ENCODE data around the gene CROCC2. TPM values are rescaled to one million over a fixed set of nuclear protein-coding genes. Genes with fewer than 3 reads are reported as not detected.
A peak's percentile ranks its signal among the peaks of the same experiment; 100 is the strongest.

The CROCC2 gene
- polyA plus RNA-seq, 2 of the 4 experiments (the other 2 are of a cell fraction), result not detected

DNA sequence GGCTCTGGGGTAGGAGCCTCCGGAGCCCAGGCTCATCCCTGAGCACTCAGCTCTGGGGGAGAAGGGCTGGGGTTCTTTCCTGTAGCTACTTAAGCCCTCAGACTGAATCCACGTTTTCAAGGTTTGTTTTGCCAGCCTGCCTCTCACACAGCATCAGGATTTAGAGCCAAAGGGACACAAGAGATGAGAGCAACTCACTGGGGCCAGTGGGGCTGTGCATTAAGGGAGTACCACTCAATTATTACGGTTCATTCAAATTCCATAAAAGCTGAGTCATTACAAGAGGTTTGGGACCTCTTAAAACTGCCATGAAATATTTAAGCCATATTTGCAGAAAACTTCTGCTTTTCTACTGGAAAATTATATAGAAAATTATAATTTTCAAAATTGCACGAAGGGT, 75.1 kb downstream of the CROCC2 start:
- H3K9me3 ChIP-seq, result no peaks in the 10 kb centered on the region
- DNase-seq (ENCODE audit: low read depth in 1 of 2, low spot score in 1 of 2), result no peak
- H3K4me2 ChIP-seq, result no peak overlapping the region
- FAIRE-seq, result no peak
- ChIA-PET CTCF (interaction anchor here (1.4 kb wide), 2 partner anchors 8 to 10 kb away, joined by 4 read pairs; no protein-coding TSS in a partner anchor), POLR2A (no interaction called here)
- TF ChIP-seq CEBPB (IDR thresholded peaks at IDR 0.05) (no peak), MAFK (IDR thresholded peaks at IDR 0.05; ENCODE audit: partially characterized antibody) (peak; percentile 21), SREBF2 (IDR thresholded peaks at IDR 0.05) (no peak), NFE2L2 (conservative IDR thresholded peaks at IDR 0.05; ENCODE audit: low read length) (0 out of 2 replicates have a peak, but pooled peaks have one; percentile 18), CHD4 (IDR thresholded peaks at IDR 0.05; ENCODE audit: borderline replicate concordance) (no peak)
- TF ChIP-seq, protein P1, sequence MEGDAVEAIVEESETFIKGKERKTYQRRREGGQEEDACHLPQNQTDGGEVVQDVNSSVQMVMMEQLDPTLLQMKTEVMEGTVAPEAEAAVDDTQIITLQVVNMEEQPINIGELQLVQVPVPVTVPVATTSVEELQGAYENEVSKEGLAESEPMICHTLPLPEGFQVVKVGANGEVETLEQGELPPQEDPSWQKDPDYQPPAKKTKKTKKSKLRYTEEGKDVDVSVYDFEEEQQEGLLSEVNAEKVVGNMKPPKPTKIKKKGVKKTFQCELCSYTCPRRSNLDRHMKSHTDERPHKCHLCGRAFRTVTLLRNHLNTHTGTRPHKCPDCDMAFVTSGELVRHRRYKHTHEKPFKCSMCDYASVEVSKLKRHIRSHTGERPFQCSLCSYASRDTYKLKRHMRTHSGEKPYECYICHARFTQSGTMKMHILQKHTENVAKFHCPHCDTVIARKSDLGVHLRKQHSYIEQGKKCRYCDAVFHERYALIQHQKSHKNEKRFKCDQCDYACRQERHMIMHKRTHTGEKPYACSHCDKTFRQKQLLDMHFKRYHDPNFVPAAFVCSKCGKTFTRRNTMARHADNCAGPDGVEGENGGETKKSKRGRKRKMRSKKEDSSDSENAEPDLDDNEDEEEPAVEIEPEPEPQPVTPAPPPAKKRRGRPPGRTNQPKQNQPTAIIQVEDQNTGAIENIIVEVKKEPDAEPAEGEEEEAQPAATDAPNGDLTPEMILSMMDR (IDR thresholded peaks at IDR 0.05), result no peak
- no peak for ATAC-seq
- H3K27ac ChIP-seq, result no peak overlapping the region
- H3K4me1 ChIP-seq, result peaks cover 12% of the 10 kb centered on the region; the same call in 1 of the 3 replicates
- WGBS (ENCODE audit: missing lambda C conversion rate), result 17% methylated on average over 4 of the region's 4 CpGs
- H3K4me3 ChIP-seq, result no peak overlapping the region

DNA sequence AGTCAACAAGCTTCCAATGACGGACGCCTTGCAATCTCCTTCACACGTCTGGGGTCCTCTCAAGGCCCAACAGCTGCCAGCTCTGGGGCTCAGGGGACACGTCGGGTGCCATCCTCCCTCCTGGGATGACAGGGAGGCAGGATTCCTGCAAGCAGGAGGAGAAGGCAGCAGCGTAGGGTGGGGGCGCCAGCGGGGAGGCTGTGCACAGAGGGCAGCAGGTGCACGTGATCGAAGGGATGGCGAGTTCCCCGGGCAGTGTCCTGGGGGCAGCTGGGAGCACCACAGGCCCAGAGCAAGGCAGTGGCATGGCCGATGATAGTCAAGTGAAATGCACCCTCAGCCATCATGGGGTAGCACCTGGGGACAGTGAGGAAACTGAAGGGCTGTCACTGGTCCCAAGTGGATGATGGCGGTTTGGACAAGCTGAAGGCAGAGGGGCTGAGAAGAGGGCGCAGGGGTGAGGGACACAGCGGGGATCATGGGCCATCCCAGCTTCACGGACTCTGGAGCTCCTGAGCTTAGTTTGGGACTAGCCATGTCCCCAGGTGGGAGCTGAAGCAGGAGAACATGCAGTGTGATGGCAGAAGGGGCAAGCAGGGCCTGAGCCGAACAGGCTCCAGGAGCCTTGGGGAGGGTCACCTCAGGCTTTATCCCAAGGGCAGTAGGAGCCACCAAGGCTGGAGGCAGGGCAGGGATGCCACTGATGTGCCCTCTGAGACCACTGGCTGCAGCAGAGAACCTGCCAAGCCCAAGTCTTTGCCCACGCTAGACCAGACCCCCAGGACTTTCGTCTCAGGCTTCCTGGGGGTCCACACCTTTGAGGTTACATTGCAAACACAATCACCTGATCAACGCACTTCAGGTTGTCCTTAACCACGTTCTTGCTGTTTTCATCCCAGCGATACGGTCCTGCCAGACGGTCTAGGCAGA, 76.0 kb downstream of the CROCC2 start:
- Histone ChIP-seq H3K27ac (no peak overlapping the region), H3K4me2 (no peak overlapping the region), H3K4me3 (no peak overlapping the region), H3K4me1 (peaks cover 20% of the 10 kb centered on the region), H3K9me3 (no peaks in the 10 kb centered on the region)
- ATAC-seq (no peak), DNase-seq (ENCODE audit: low read depth in 1 of 2, low spot score in 1 of 2) (no peak), FAIRE-seq (no peak)
- ChIA-PET POLR2A (no interaction called here), CTCF (interaction anchor here (0.6 to 2.3 kb wide), 9 partner anchors 7 to 76 kb away, joined by 3 to 17 read pairs (median 4); no protein-coding TSS in a partner anchor)
- 76% methylated on average over 25 of the region's 25 CpGs for WGBS (ENCODE audit: missing lambda C conversion rate)
- TF ChIP-seq FOXS1 (CRISPR knock-in tag; IDR thresholded peaks at IDR 0.05) (no peak), FOSL2 (IDR thresholded peaks at IDR 0.05) (no peak), FOSL2 (CRISPR knock-in tag; IDR thresholded peaks at IDR 0.05) (no peak), EHMT2 (IDR thresholded peaks at IDR 0.05; ENCODE audit: low read depth) (no peak)

DNA sequence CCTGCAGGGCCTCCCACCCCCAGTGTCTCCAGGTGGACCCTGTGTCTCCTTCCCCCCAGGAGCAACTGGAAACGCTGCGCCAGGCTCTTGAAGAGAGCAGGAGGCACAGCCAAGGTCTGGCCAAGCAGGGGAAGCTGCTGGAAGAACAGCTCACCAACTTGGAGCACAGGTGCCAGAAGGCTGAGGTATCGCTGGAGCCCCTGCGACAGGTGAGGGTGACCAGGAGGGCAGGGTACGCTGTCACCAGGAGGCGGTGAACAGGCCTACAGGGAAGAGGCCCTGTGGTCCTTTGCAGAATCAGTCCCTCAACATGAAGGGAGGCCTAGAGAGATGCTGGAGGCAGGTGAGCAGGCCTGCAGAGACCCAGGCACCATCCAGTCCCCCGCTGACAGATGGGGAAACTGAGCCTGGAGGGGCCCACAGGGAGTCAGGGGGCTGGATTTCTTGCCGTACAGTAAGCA, 76.7 kb downstream of the CROCC2 start:
- DNase-seq (ENCODE audit: low read depth in 1 of 2, low spot score in 1 of 2), result no peak
- Histone ChIP-seq H3K9me3 (no peaks in the 10 kb centered on the region), H3K27ac (no peak overlapping the region), H3K4me2 (peak overlapping the region; percentile 82), H3K4me1 (peaks cover 27% of the 10 kb centered on the region), H3K4me3 (no peak overlapping the region)
- FAIRE-seq, result no peak
- WGBS (ENCODE audit: missing lambda C conversion rate), result 66% methylated on average over 8 of the region's 8 CpGs
- TF ChIP-seq KDM5A (IDR thresholded peaks at IDR 0.05), result no peak
- TF ChIP-seq, protein P2, sequence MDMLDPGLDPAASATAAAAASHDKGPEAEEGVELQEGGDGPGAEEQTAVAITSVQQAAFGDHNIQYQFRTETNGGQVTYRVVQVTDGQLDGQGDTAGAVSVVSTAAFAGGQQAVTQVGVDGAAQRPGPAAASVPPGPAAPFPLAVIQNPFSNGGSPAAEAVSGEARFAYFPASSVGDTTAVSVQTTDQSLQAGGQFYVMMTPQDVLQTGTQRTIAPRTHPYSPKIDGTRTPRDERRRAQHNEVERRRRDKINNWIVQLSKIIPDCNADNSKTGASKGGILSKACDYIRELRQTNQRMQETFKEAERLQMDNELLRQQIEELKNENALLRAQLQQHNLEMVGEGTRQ (IDR thresholded peaks at IDR 0.05), result no peak
- no peak for TF ChIP-seq NPAS2 (CRISPR knock-in tag; IDR thresholded peaks at IDR 0.05; ENCODE audit: borderline replicate concordance)
- no peak for TF ChIP-seq EHMT2 (IDR thresholded peaks at IDR 0.05; ENCODE audit: low read depth)
- no peak for TF ChIP-seq HOXA7 (CRISPR knock-in tag; IDR thresholded peaks at IDR 0.05)
- ChIA-PET POLR2A (no interaction called here), CTCF (interaction anchor here (0.9 to 2.3 kb wide), 14 partner anchors 9 to 80 kb away, joined by 3 to 17 read pairs (median 4); no protein-coding TSS in a partner anchor)
- ATAC-seq, result peak in 1 of 2 experiments; percentile 7; a peak in 2 of 6 replicates

DNA sequence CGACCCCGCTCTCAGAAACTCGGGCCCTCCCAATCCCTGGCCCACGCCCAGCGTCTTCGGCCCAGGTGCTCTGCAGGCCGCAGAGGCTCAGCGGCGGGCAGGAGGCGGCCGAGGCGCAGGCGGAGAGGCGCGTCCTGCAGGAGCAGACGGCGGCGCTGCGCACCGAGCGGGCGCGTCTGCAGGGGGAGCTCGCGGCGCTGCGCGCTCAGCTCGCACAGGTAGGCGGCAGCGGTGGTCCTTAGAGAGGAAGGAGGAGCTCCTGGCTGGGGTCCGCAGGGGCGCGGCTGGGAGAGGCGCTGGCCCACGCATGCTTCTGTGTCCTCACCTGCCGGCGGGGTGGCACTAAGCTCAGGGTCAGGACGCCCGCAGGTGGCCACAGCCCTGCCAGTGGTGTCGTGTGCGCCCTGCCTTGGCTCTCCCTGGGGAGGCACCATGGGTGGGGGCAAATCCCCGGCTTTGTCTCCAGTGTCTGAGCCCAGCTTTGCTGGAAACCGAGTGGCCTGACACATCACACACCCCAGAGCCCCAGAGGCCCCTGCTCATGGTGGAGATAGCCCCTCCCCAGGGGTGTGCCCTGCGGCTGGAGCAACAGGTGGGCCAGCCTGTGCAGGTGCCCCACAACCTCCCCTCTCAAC, 77.3 kb downstream of the CROCC2 start:
- DNase-seq (ENCODE audit: low read depth in 1 of 2, low spot score in 1 of 2) (peak; percentile 13 to 75), ATAC-seq (peak; percentile 91 to 96), FAIRE-seq (no peak)
- H3K4me1 ChIP-seq, result peaks cover 27% of the 10 kb centered on the region
- WGBS (ENCODE audit: missing lambda C conversion rate), result 8% methylated on average over 19 of the region's 45 CpGs
- ChIA-PET POLR2A (no interaction called here), CTCF (interaction anchor here (0.6 to 2.3 kb wide), 26 partner anchors 8 to 491 kb away, joined by 3 to 17 read pairs (median 4); no protein-coding TSS in a partner anchor)
- 0 out of 3 replicates have a peak overlapping the region, but pooled peaks have one; percentile 26 for H3K4me3 ChIP-seq
- no peaks in the 10 kb centered on the region for H3K9me3 ChIP-seq
- H3K27ac ChIP-seq, result no peak overlapping the region
- peak overlapping the region; percentile 82 for H3K4me2 ChIP-seq
- TF ChIP-seq CEBPB (IDR thresholded peaks at IDR 0.05) (no peak), EHMT2 (IDR thresholded peaks at IDR 0.05; ENCODE audit: low read depth) (no peak), CHD2 (IDR thresholded peaks at IDR 0.05; ENCODE audit: low read length, partially characterized antibody) (no peak), FOSB (CRISPR knock-in tag; IDR thresholded peaks at IDR 0.05) (no peak), ZFP36 (IDR thresholded peaks at IDR 0.05; ENCODE audit: borderline replicate concordance, partially characterized antibody) (no peak), HDAC2 (IDR thresholded peaks at IDR 0.05) (0 out of 2 replicates have a peak, but pooled peaks have one; percentile 61), SMC3 (IDR thresholded peaks at IDR 0.05) (peak; percentile 36; the same call in 1 of the 3 replicates), ZNF302 (CRISPR knock-in tag; IDR thresholded peaks at IDR 0.05) (no peak), NR3C1 (IDR thresholded peaks at IDR 0.05) (no peak)
- TF ChIP-seq, protein P3, sequence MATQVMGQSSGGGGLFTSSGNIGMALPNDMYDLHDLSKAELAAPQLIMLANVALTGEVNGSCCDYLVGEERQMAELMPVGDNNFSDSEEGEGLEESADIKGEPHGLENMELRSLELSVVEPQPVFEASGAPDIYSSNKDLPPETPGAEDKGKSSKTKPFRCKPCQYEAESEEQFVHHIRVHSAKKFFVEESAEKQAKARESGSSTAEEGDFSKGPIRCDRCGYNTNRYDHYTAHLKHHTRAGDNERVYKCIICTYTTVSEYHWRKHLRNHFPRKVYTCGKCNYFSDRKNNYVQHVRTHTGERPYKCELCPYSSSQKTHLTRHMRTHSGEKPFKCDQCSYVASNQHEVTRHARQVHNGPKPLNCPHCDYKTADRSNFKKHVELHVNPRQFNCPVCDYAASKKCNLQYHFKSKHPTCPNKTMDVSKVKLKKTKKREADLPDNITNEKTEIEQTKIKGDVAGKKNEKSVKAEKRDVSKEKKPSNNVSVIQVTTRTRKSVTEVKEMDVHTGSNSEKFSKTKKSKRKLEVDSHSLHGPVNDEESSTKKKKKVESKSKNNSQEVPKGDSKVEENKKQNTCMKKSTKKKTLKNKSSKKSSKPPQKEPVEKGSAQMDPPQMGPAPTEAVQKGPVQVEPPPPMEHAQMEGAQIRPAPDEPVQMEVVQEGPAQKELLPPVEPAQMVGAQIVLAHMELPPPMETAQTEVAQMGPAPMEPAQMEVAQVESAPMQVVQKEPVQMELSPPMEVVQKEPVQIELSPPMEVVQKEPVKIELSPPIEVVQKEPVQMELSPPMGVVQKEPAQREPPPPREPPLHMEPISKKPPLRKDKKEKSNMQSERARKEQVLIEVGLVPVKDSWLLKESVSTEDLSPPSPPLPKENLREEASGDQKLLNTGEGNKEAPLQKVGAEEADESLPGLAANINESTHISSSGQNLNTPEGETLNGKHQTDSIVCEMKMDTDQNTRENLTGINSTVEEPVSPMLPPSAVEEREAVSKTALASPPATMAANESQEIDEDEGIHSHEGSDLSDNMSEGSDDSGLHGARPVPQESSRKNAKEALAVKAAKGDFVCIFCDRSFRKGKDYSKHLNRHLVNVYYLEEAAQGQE (IDR thresholded peaks at IDR 0.05), result no peak
